ENCODE measurements around the gene LETM1. TPM values are rescaled to one million over a fixed set of nuclear protein-coding genes. Genes with fewer than 3 reads are reported as not detected.

LETM1 gene
- total RNA-seq, 1 experiment from 2014 or later = 67.3 TPM

GRCh38 chr4:1801286-1801958 is 54.5 kb downstream of the LETM1 start:
- ChIA-PET POLR2A (no interaction called here), RAD21 (ENCODE audit: low non-redundant PET in 1 of 2, low total read pairs in 2 of 2, uncharacterized antibody in 2 of 2, unreplicated experiment in 2 of 2) (no interaction called here), CTCF (no interaction called here)
- H4K20me1 ChIP-seq (ENCODE audit: insufficient read depth) = no peaks in the 10 kb centered on the region
- intact Hi-C loops (cut with micrococcal nuclease) = no loop called here
- H3K36me3 ChIP-seq (ENCODE audit: control insufficient read depth in 1 of 2, insufficient read depth in 2 of 2, low read length in 2 of 2) = peaks cover 0 to 4% of the 10 kb centered on the region in 2 experiments; a peak in 1 of 4 replicates
- no peak for DNase-seq (ENCODE audit: low read depth, low spot score)
- no peaks in the 10 kb centered on the region for H3K27me3 ChIP-seq (ENCODE audit: insufficient read depth, low read length)
- H3K27ac ChIP-seq (ENCODE audit: low read depth, low read length) = no peak overlapping the region
- no peak overlapping the region for H2AFZ ChIP-seq (ENCODE audit: low read depth, low read length, poor library complexity, severe bottlenecking)
- no peak overlapping the region for H3K9ac ChIP-seq (ENCODE audit: low read length)
- no peak overlapping the region for H3K4me3 ChIP-seq (replicated peaks in 1 of 2; ENCODE audit: low read depth in 1 of 2, low read length in 2 of 2)
- no peak for TF ChIP-seq RAD21 (IDR thresholded peaks at IDR 0.05; ENCODE audit: low read depth)
- TF ChIP-seq ZBTB33 (IDR thresholded peaks at IDR 0.05; ENCODE audit: extremely low read depth, insufficient replicate concordance, low read length) = no peak
- no peak for TF ChIP-seq SIN3A (IDR thresholded peaks at IDR 0.05; ENCODE audit: low read depth)
- TF ChIP-seq EZH2phosphoT487 (IDR thresholded peaks at IDR 0.05; ENCODE audit: borderline replicate concordance) = no peak
- no peak for TF ChIP-seq CTCF (IDR thresholded peaks at IDR 0.05 in 2 of 3, conservative IDR thresholded peaks at IDR 0.05 in 1 of 3; ENCODE audit: borderline replicate concordance in 1 of 3, insufficient read depth in 1 of 3, low read depth in 2 of 3, low read length in 2 of 3)
- no peaks in the 10 kb centered on the region for H3K9me2 ChIP-seq (ENCODE audit: insufficient read depth)
- no peak overlapping the region for H3K4me2 ChIP-seq (ENCODE audit: low read length)
- no peak for ATAC-seq
- no TSS peak for BruUV-seq (replicated peaks)
- H3K4me1 ChIP-seq (ENCODE audit: control insufficient read depth in 1 of 2, insufficient read depth in 2 of 2, low read length in 2 of 2) = no peaks in the 10 kb centered on the region
- H3K9me3 ChIP-seq (ENCODE audit: control insufficient read depth in 1 of 2, insufficient read depth in 1 of 2, low read depth in 1 of 2, low read length in 2 of 2) = no peaks in the 10 kb centered on the region
- peaks cover 8% of the 10 kb centered on the region; the same call in 1 of the 2 replicates for H3K79me2 ChIP-seq (ENCODE audit: insufficient read depth, low read length)
